OCI-LY7 (cell line): Measurements from ENCODE around the gene COG2. TPM values are rescaled to one million over a fixed set of nuclear protein-coding genes. Genes with fewer than 3 reads are reported as not detected.

Source experiments
- BruUV-seq: library from RNA; stranded (reverse); fragments of 400-500 nt; replicated peaks from 2 replicates; lab custom pipeline; 2021; lab: Mats Ljungman, UMichigan
- CTCF ChIA-PET: fragments of 300-600 bp; sonication (Branson Sonifier 250); formaldehyde crosslinking; loops from one replicate; lab custom pipeline; 2022; ENCODE audit warnings: antibody characterized with exemption; ENCODE audit not compliant: unreplicated experiment; lab: Charles Lee
- POLR2A ChIA-PET: fragments of 300-600 bp; sonication (Branson Sonifier 250); formaldehyde crosslinking; loops from one replicate; lab custom pipeline; 2022; ENCODE audit warnings: antibody characterized with exemption; lab: Charles Lee
- DNase-seq: peaks from one replicate; pipeline ENCODE4 v3.0.0-alpha.2; 2015; ENCODE audit warnings: low spot score
- H2AFZ ChIP-seq: fragments of 200-600 bp; sonication (generic), shearing (Covaris generic); 2 replicates; pipeline ENCODE4 v1.6.1; 2014; ENCODE audit warnings: mild to moderate bottlenecking, antibody characterized with exemption, low read length, moderate library complexity
- H3K27ac ChIP-seq: fragments of 200-600 bp; sonication (generic); 2 replicates; pipeline ENCODE4 v1.5.1; 2014; ENCODE audit warnings: mixed run types, low read depth, mild to moderate bottlenecking, moderate library complexity, low read length, inconsistent platforms; ENCODE audit not compliant: poor library complexity, severe bottlenecking
- H3K36me3 ChIP-seq: fragments of 200-600 bp; sonication (generic); 2 replicates; pipeline ENCODE4 v1.6.1; 2014; ENCODE audit warnings: mild to moderate bottlenecking, antibody characterized with exemption, low read length, moderate library complexity, mixed read lengths; ENCODE audit not compliant: insufficient read depth
- H3K4me1 ChIP-seq: fragments of 200-600 bp; sonication (generic); 2 replicates; pipeline ENCODE4 v1.5.1; 2014; ENCODE audit warnings: mild to moderate bottlenecking, low read length; ENCODE audit not compliant: insufficient read depth, poor library complexity, severe bottlenecking
- H3K4me2 ChIP-seq: fragments of 200-600 bp; sonication (generic); 2 replicates; pipeline ENCODE4 v1.6.1; 2014; ENCODE audit warnings: mild to moderate bottlenecking, low read length
- H3K4me3 ChIP-seq: fragments of 200-600 bp; sonication (generic); 2 replicates; pipeline ENCODE4 v1.5.1; 2014; ENCODE audit warnings: mild to moderate bottlenecking, low read depth, low read length; ENCODE audit not compliant: poor library complexity, severe bottlenecking
- H3K79me2 ChIP-seq: fragments of 200-600 bp; sonication (generic); 2 replicates; pipeline ENCODE4 v1.6.1; 2016; ENCODE audit warnings: low read depth, mild to moderate bottlenecking, low read length, moderate library complexity, mixed read lengths; ENCODE audit not compliant: insufficient read depth
- H3K9me2 ChIP-seq: fragments of 200-600 bp; sonication (generic); 2 replicates; pipeline ENCODE4 v1.6.1; 2016; ENCODE audit warnings: mild to moderate bottlenecking, low read length, mixed read lengths; ENCODE audit not compliant: insufficient read depth
- H3K9me3 ChIP-seq: fragments of 200-600 bp; sonication (generic); 2 replicates; pipeline ENCODE4 v1.6.1; 2014; ENCODE audit warnings: mild to moderate bottlenecking, mixed run types, low read length, mixed read lengths
- H4K20me1 ChIP-seq: fragments of 200-600 bp; sonication (generic); 2 replicates; pipeline ENCODE4 v1.6.1; 2014; ENCODE audit warnings: mild to moderate bottlenecking, antibody characterized with exemption, low read length, moderate library complexity, mixed read lengths; ENCODE audit not compliant: insufficient read depth
- CTCF ChIP-seq: fragments of 200-600 bp; sonication (generic); conservative IDR thresholded peaks from 2 replicates; pipeline ENCODE4 v1.5.1; 2014; ENCODE audit warnings: mild to moderate bottlenecking, antibody characterized with exemption, low read length, moderate library complexity, mixed read lengths
- EZH2phosphoT487 ChIP-seq: fragments of 200-600 bp; sonication (generic); IDR thresholded peaks from 2 replicates; pipeline ENCODE4 v1.6.1; 2018; ENCODE audit warnings: low read depth, borderline replicate concordance, mild to moderate bottlenecking, mixed run types, antibody characterized with exemption, low read length, moderate library complexity, mixed read lengths
- intact Hi-C: fragments of 100-400 bp; cut with micrococcal nuclease; formaldehyde crosslinking; loops from one replicate; pipeline ENCODE4 v1.10.0; 2022; ENCODE audit not compliant: unreplicated experiment
- total RNA-seq, 2 experiments: library from RNA; depleted of rRNA in 1 of 2; stranded (reverse); fragments of >200 nt in 1 of 2; shearing (Covaris generic) in 1 of 2; gene quantifications; 2 replicates each; pipeline ENCODE4 v1.2.3, GENCODE V29; 2014 to 2022

COG2 gene
- total RNA-seq, 2 experiments from 2014 or later = 30.5 to 35.3 TPM

- Histone ChIP-seq H3K4me2 (no peak overlapping the region), H4K20me1 (no peaks in the 10 kb centered on the region), H3K36me3 (no peaks in the 10 kb centered on the region), H3K79me2 (no peaks in the 10 kb centered on the region), H3K4me3 (no peak overlapping the region), H3K4me1 (no peaks in the 10 kb centered on the region), H3K27ac (no peak overlapping the region), H2AFZ (no peak overlapping the region), H3K9me2 (no peaks in the 10 kb centered on the region), H3K9me3 (no peaks in the 10 kb centered on the region)
- TF ChIP-seq EZH2phosphoT487 (no peak), CTCF (no peak)
- ChIA-PET CTCF (no interaction called here), POLR2A (interaction anchor here (0.9 kb wide), 1 partner anchor 22 kb away, joined by 3 read pairs; no protein-coding TSS in a partner anchor)
- DNase-seq = no peak
- intact Hi-C loops = no loop called here
- no TSS peak for BruUV-seq
Measured at GRCh38 chr1:230701895-230702768, 59.9 kb downstream of the COG2 start.

GRCh38 chr1:230702934-230703678 is 60.8 kb downstream of the COG2 start:
- Histone ChIP-seq H3K27ac (no peak overlapping the region), H4K20me1 (no peaks in the 10 kb centered on the region), H3K79me2 (no peaks in the 10 kb centered on the region), H2AFZ (no peak overlapping the region), H3K36me3 (no peaks in the 10 kb centered on the region), H3K9me2 (no peaks in the 10 kb centered on the region), H3K4me1 (no peaks in the 10 kb centered on the region), H3K4me3 (no peak overlapping the region), H3K9me3 (no peaks in the 10 kb centered on the region), H3K4me2 (no peak overlapping the region)
- CTCF ChIA-PET = no interaction called here
- no peak for DNase-seq
- TF ChIP-seq CTCF (no peak), EZH2phosphoT487 (no peak)
- POLR2A ChIA-PET = interaction anchor here (0.9 kb wide), 1 partner anchor 21 kb away, joined by 3 read pairs; no protein-coding TSS in a partner anchor
- intact Hi-C loops = no loop called here
- BruUV-seq = no TSS peak
